ENCODE data around the gene ZSWIM1. TPM values are rescaled to one million over a fixed set of nuclear protein-coding genes. Genes with fewer than 3 reads are reported as not detected.

Gene ZSWIM1
- total and polyA plus RNA-seq, 2 of the 13 experiments (the other 11 are each of a cell fraction or from before 2014, with no cell fraction given) = 9.5 to 11.7 TPM

GRCh38 chr20:45933266-45934045, 52.4 kb downstream of the ZSWIM1 start (continued):
- TF ChIP-seq CEBPZ (IDR thresholded peaks at IDR 0.05; ENCODE audit: low read length) (no peak), ZNF720 (CRISPR knock-in tag; IDR thresholded peaks at IDR 0.05) (no peak), BRD4 (CRISPR knock-in tag; IDR thresholded peaks at IDR 0.05) (0 out of 2 replicates have a peak, but pooled peaks have one; percentile 84), ZNF574 (CRISPR knock-in tag; IDR thresholded peaks at IDR 0.05) (peak; percentile 69; the same call in 1 of the 2 replicates), TSC22D2 (CRISPR knock-in tag; IDR thresholded peaks at IDR 0.05; ENCODE audit: borderline replicate concordance) (peak; percentile 23; the same call in 1 of the 2 replicates), CBX5 (CRISPR knock-in tag; IDR thresholded peaks at IDR 0.05; ENCODE audit: borderline replicate concordance) (peak; percentile 88; the same call in 1 of the 2 replicates), HMG20A (CRISPR knock-in tag; IDR thresholded peaks at IDR 0.05; ENCODE audit: borderline replicate concordance) (no peak), NFKBIZ (CRISPR knock-in tag; IDR thresholded peaks at IDR 0.05) (no peak), ZNF207 (IDR thresholded peaks at IDR 0.05; ENCODE audit: borderline replicate concordance) (no peak), ATF6 (CRISPR knock-in tag; conservative IDR thresholded peaks at IDR 0.05) (0 out of 2 replicates have a peak, but pooled peaks have one; percentile 82), ZNF136 (CRISPR knock-in tag; IDR thresholded peaks at IDR 0.05; ENCODE audit: low read depth) (no peak), HMGXB3 (CRISPR knock-in tag; IDR thresholded peaks at IDR 0.05; ENCODE audit: borderline replicate concordance) (peak; percentile 68; the same call in 1 of the 2 replicates), ZNF256 (CRISPR knock-in tag; conservative IDR thresholded peaks at IDR 0.05) (no peak)
- TF ChIP-seq, protein P1, sequence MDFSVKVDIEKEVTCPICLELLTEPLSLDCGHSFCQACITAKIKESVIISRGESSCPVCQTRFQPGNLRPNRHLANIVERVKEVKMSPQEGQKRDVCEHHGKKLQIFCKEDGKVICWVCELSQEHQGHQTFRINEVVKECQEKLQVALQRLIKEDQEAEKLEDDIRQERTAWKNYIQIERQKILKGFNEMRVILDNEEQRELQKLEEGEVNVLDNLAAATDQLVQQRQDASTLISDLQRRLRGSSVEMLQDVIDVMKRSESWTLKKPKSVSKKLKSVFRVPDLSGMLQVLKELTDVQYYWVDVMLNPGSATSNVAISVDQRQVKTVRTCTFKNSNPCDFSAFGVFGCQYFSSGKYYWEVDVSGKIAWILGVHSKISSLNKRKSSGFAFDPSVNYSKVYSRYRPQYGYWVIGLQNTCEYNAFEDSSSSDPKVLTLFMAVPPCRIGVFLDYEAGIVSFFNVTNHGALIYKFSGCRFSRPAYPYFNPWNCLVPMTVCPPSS (IDR thresholded peaks at IDR 0.05) = no peak
